ENCODE results near the gene ANKZF1. TPM values are rescaled to one million over a fixed set of nuclear protein-coding genes. Genes with fewer than 3 reads are reported as not detected.
A peak's percentile ranks its signal among the peaks of the same experiment; 100 is the strongest.
"Not testable (repeated sequence)": the region's sequence is repeated elsewhere in the genome, so short reads cannot be mapped to it uniquely, and the experiment has no call there.

Gene ANKZF1
- 100 to 1,000 TPM in 1 of 2 experiments, 10 to 100 TPM in 1; 89.4 to 105 TPM for total RNA-seq

GRCh38 chr2:219229305-219230058 lies at the start of gene ANKZF1, which contains the start of gene ATG9A:
Gene ANKZF1 (plus strand): TSS chr2:219229806. CDS start chr2:219230258, 452 bp downstream.
Gene ATG9A (minus strand): TSS chr2:219229636. CDS start chr2:219228024, 1,612 bp downstream.
- peak; percentile 100 for DNase-seq
- H3K36me3 Mint-ChIP-seq: peaks cover 54% of the 10 kb centered on the region
- H3K4me1 Mint-ChIP-seq: peaks cover 65% of the 10 kb centered on the region
- peak within 1 kb of the TSS; percentile 95 for H3K27ac Mint-ChIP-seq
- no peaks in the 10 kb centered on the region for H3K27me3 Mint-ChIP-seq
- ATAC-seq: peak; percentile 98
- peak within 1 kb of the TSS; percentile 98 for H3K4me3 Mint-ChIP-seq
- no peaks in the 10 kb centered on the region for H3K9me3 Mint-ChIP-seq (ENCODE audit: low read depth)
- CTCF ChIA-PET: interaction anchor here (0.7 to 3.3 kb wide), 19 partner anchors 10 to 382 kb away, joined by 3 to 24 read pairs (median 7); partner anchors contain the start of genes ABCB6, CNPPD1, GLB1L and NHEJ1

- Mint-ChIP-seq H3K36me3 (peaks cover 47% of the 10 kb centered on the region), H3K9me3 (ENCODE audit: low read depth) (no peaks in the 10 kb centered on the region), H3K4me1 (peaks cover 56% of the 10 kb centered on the region), H3K27me3 (no peaks in the 10 kb centered on the region), H3K27ac (peak overlapping the region; percentile 81), H3K4me3 (no peak overlapping the region)
- ATAC-seq: no peak
- CTCF ChIA-PET: interaction anchor here (0.8 to 3.7 kb wide), 9 partner anchors 9 to 114 kb away, joined by 3 to 16 read pairs (median 8); partner anchors contain the start of genes DNAJB2 and ZFAND2B
- DNase-seq: no peak
Measured at GRCh38 chr2:219180961-219181360, 48.6 kb upstream of the ANKZF1 start.

GRCh38 chr2:219181531-219181930 lies 48.1 kb upstream of the ANKZF1 start:
- Mint-ChIP-seq H3K4me1 (peaks cover 55% of the 10 kb centered on the region), H3K27ac (peak overlapping the region; percentile 81), H3K9me3 (ENCODE audit: low read depth) (no peaks in the 10 kb centered on the region), H3K36me3 (peaks cover 47% of the 10 kb centered on the region), H3K27me3 (no peaks in the 10 kb centered on the region), H3K4me3 (peak overlapping the region; percentile 13)
- ATAC-seq: no peak
- CTCF ChIA-PET: interaction anchor here (0.8 to 3.7 kb wide), 11 partner anchors 10 to 113 kb away, joined by 3 to 16 read pairs (median 7); partner anchors contain the start of genes DNAJB2 and ZFAND2B
- no peak for DNase-seq

DNA sequence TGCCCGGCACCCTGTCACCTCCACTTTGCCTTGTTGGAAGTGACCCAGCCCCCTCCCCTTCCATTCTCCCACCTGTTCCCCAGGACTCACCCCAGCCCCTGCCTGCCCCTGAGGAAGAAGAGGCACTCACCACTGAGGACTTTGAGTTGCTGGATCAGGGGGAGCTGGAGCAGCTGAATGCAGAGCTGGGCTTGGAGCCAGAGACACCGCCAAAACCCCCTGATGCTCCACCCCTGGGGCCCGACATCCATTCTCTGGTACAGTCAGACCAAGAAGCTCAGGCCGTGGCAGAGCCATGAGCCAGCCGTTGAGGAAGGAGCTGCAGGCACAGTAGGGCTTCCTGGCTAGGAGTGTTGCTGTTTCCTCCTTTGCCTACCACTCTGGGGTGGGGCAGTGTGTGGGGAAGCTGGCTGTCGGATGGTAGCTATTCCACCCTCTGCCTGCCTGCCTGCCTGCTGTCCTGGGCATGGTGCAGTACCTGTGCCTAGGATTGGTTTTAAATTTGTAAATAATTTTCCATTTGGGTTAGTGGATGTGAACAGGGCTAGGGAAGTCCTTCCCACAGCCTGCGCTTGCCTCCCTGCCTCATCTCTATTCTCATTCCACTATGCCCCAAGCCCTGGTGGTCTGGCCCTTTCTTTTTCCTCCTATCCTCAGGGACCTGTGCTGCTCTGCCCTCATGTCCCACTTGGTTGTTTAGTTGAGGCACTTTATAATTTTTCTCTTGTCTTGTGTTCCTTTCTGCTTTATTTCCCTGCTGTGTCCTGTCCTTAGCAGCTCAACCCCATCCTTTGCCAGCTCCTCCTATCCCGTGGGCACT lies 47.1 kb upstream of the ANKZF1 start:
- Mint-ChIP-seq H3K4me3 (no peak overlapping the region), H3K36me3 (peaks cover 49% of the 10 kb centered on the region), H3K27me3 (no peaks in the 10 kb centered on the region), H3K9me3 (ENCODE audit: low read depth) (no peaks in the 10 kb centered on the region), H3K27ac (peak overlapping the region; percentile 81), H3K4me1 (peaks cover 60% of the 10 kb centered on the region)
- DNase-seq (peak; percentile 62), ATAC-seq (no peak)
- CTCF ChIA-PET: interaction anchor here (0.8 to 3.7 kb wide), 10 partner anchors 11 to 112 kb away, joined by 3 to 16 read pairs (median 6); partner anchors contain the start of gene ZFAND2B

- H3K4me3 Mint-ChIP-seq: no peak overlapping the region
- H3K27me3 Mint-ChIP-seq: no peaks in the 10 kb centered on the region
- H3K4me1 Mint-ChIP-seq: peaks cover 58% of the 10 kb centered on the region
- CTCF ChIA-PET: interaction anchor here (0.8 to 3.6 kb wide), 6 partner anchors 10 to 112 kb away, joined by 4 to 14 read pairs (median 8); partner anchors contain the start of gene ZFAND2B
- DNase-seq (no peak), ATAC-seq (no peak)
- no peaks in the 10 kb centered on the region for H3K9me3 Mint-ChIP-seq (ENCODE audit: low read depth)
- H3K27ac Mint-ChIP-seq: peak overlapping the region; percentile 81
- peaks cover 48% of the 10 kb centered on the region for H3K36me3 Mint-ChIP-seq
Measured at GRCh38 chr2:219183151-219183772, 46.3 kb upstream of the ANKZF1 start.

DNA sequence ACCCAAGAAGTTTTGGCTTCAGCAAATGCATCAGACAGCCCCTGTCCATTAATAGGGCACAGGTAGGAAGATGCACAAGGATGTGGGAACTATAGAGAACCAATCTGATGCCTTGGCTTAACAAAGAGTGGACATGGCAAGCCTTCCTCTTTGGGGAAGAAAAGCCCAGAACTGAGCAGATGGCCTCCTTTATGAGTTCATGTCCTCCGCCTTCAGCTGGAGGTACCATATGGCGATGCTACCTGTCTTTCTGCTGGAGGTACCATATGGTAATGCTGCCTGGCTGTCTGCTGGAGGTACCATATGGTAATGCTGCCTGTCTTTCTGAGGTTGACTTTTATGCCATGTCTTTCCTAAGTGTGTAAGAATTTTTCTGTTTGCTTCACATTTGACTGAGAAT lies 45.5 kb upstream of the ANKZF1 start:
- H3K27ac Mint-ChIP-seq: no peak overlapping the region
- no peaks in the 10 kb centered on the region for H3K27me3 Mint-ChIP-seq
- CTCF ChIA-PET: interaction anchor here (0.8 kb wide), 1 partner anchor 13 kb away, joined by 3 read pairs; no protein-coding TSS in a partner anchor
- ATAC-seq: no peak
- H3K4me3 Mint-ChIP-seq: no peak overlapping the region
- no peak for DNase-seq
- no peaks in the 10 kb centered on the region for H3K9me3 Mint-ChIP-seq (ENCODE audit: low read depth)
- H3K36me3 Mint-ChIP-seq: peaks cover 45% of the 10 kb centered on the region
- H3K4me1 Mint-ChIP-seq: peaks cover 55% of the 10 kb centered on the region

GRCh38 chr2:219186754-219187456 lies 42.7 kb upstream of the ANKZF1 start:
- H3K36me3 Mint-ChIP-seq: peaks cover 24% of the 10 kb centered on the region
- H3K4me3 Mint-ChIP-seq: no peak overlapping the region
- no peaks in the 10 kb centered on the region for H3K27me3 Mint-ChIP-seq
- H3K27ac Mint-ChIP-seq: peak overlapping the region; percentile 33
- CTCF ChIA-PET: no interaction called here
- no peak for ATAC-seq
- H3K4me1 Mint-ChIP-seq: peaks cover 28% of the 10 kb centered on the region
- no peak for DNase-seq
- H3K9me3 Mint-ChIP-seq (ENCODE audit: low read depth): no peaks in the 10 kb centered on the region

GRCh38 chr2:219197388-219197787 lies 32.2 kb upstream of the ANKZF1 start:
- Mint-ChIP-seq H3K4me1 (peaks cover 18% of the 10 kb centered on the region), H3K27me3 (no peaks in the 10 kb centered on the region), H3K27ac (no peak overlapping the region), H3K36me3 (peaks cover 4% of the 10 kb centered on the region), H3K4me3 (no peak overlapping the region), H3K9me3 (ENCODE audit: low read depth) (peaks cover 3% of the 10 kb centered on the region)
- DNase-seq (no peak), ATAC-seq (no peak)
- CTCF ChIA-PET: interaction anchor here (1.1 to 1.7 kb wide), 4 partner anchors 15 to 27 kb away, joined by 3 to 4 read pairs (median 3); partner anchors contain the start of gene CNPPD1

GRCh38 chr2:219198974-219199373 lies 30.6 kb upstream of the ANKZF1 start:
- no peak for ATAC-seq
- CTCF ChIA-PET: interaction anchor here (0.8 to 2.5 kb wide), 4 partner anchors 17 to 80 kb away, joined by 3 to 14 read pairs (median 5); partner anchors contain the start of gene DNAJB2

GRCh38 chr2:219199470-219200211 lies 30.0 kb upstream of the ANKZF1 start:
- peak overlapping the region; percentile 45 for H3K27ac Mint-ChIP-seq
- H3K4me3 Mint-ChIP-seq: no peak overlapping the region
- DNase-seq: no peak
- CTCF ChIA-PET: interaction anchor here (0.8 to 2.5 kb wide), 5 partner anchors 18 to 79 kb away, joined by 3 to 14 read pairs (median 4); partner anchors contain the start of gene DNAJB2
- H3K27me3 Mint-ChIP-seq: no peaks in the 10 kb centered on the region
- H3K4me1 Mint-ChIP-seq: peaks cover 18% of the 10 kb centered on the region
- ATAC-seq: peak; percentile 26
- H3K9me3 Mint-ChIP-seq (ENCODE audit: low read depth): peaks cover 8% of the 10 kb centered on the region
- peaks cover 8% of the 10 kb centered on the region for H3K36me3 Mint-ChIP-seq

More at GRCh38 chr2:219198974-219199373, 30.6 kb upstream of the ANKZF1 start:
- peaks cover 5% of the 10 kb centered on the region for H3K9me3 Mint-ChIP-seq (ENCODE audit: low read depth)
- peaks cover 7% of the 10 kb centered on the region for H3K36me3 Mint-ChIP-seq
- peaks cover 18% of the 10 kb centered on the region for H3K4me1 Mint-ChIP-seq
- no peak overlapping the region for H3K4me3 Mint-ChIP-seq
- H3K27me3 Mint-ChIP-seq: no peaks in the 10 kb centered on the region
- no peak overlapping the region for H3K27ac Mint-ChIP-seq
- DNase-seq: no peak

DNA sequence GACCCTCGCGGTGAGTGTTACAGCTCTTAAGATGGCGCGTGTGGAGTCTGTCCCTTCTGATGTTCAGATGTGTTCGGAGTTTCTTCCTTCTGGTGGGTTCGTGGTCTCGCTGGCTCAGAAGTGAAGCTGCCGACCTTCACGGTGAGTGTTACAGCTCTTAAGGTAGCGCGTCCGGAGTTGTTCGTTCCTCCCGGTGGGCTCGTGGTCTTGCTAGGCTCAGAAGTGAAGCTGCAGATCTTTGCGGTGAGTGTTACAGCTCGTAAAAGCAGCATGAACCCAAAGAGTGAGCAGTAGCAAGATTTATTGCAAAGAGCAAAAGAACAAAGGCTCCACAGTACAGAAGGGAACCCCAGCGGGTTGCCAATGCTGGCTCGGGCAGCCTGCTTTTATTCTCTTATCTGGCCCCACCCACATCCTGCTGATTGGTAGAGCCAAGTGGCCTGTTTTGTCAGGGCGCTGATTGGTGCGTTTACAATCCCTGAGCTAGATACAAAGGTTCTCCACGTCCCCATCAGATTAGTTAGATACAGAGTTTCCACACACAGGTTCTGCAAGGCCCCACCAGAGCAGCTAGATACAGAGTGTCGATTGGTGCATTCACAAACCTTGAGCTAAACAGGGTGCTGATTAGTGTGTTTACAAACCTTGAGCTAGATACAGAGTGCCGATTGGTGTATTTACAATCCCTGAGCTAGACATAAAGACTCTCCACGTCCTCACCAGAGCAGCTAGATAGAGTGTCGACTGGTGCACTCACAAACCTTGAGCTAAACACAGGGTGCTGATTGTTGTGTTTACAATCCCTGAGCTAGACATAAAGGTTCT lies 28.9 kb upstream of the ANKZF1 start:
- peak; percentile 72 for DNase-seq
- H3K4me3 Mint-ChIP-seq: peak overlapping the region; percentile 69
- H3K36me3 Mint-ChIP-seq; H3K27me3 Mint-ChIP-seq; ATAC-seq; H3K9me3 Mint-ChIP-seq (ENCODE audit: low read depth): not testable (repeated sequence)
- H3K27ac Mint-ChIP-seq: peak overlapping the region; percentile 88
- peaks cover 18% of the 10 kb centered on the region for H3K4me1 Mint-ChIP-seq
- CTCF ChIA-PET: interaction anchor here (1.1 to 2.5 kb wide), 7 partner anchors 9 to 94 kb away, joined by 3 to 14 read pairs (median 4); no protein-coding TSS in a partner anchor
